Stomach (tissue), 9 donors: Measurements from ENCODE around the gene KRTAP20-4. TPM values are rescaled to one million over a fixed set of nuclear protein-coding genes. Genes with fewer than 3 reads are reported as not detected.

Experiments
- DNase-seq, 2 donors: peaks; one replicate each; pipeline versions ENCODE4 v3.0.0 to v3.0.0-alpha.2; 2013 to 2019
- H3K27ac ChIP-seq, 5 donors: fragments of 200-600 bp in 4 of 5; sonication (generic) in 4 of 5; one replicate each; pipeline ENCODE4 v1.5.1; 2013 to 2019; ENCODE audit warnings: mild to moderate bottlenecking in 1 of 5, moderate library complexity in 1 of 5
- H3K27me3 ChIP-seq, 3 donors: fragments of 200-600 bp; sonication (generic); one replicate each; pipeline ENCODE4 v1.5.1; 2017 to 2019; ENCODE audit warnings: mixed run types in 1 of 3
- H3K36me3 ChIP-seq, 4 donors: fragments of 200-600 bp; sonication (generic); 1 replicate in 3 of 4; 2 replicates in 1 of 4; pipeline ENCODE4 v1.5.1; 2016 to 2019
- H3K4me1 ChIP-seq, 4 donors: fragments of 200-600 bp; sonication (generic); one replicate each; pipeline ENCODE4 v1.5.1; 2016 to 2019
- H3K4me3 ChIP-seq, 4 donors: fragments of 200-600 bp; sonication (generic) in 3 of 4; one replicate each; pipeline ENCODE4 v1.5.1; 2016 to 2019; ENCODE audit warnings: mild to moderate bottlenecking in 1 of 4
- H3K9me3 ChIP-seq, 4 donors: fragments of 200-600 bp; sonication (generic); one replicate each; pipeline ENCODE4 v1.5.1; 2016 to 2019
- EP300 ChIP-seq: sonication (generic); formaldehyde crosslinking; IDR thresholded peaks from one replicate; pipeline ENCODE4 v1.6.1; 2017; ENCODE audit warnings: antibody characterized with exemption
- POLR2A ChIP-seq, 4 donors: fragments of 450-650 bp; IDR thresholded peaks; one replicate each; pipeline ENCODE4 v1.6.1; 2016; ENCODE audit warnings: antibody characterized with exemption in 4 of 4, control low read depth in 2 of 4, mild to moderate bottlenecking in 1 of 4, moderate library complexity in 1 of 4
- POLR2AphosphoS5 ChIP-seq, 3 donors: sonication (generic); formaldehyde crosslinking; IDR thresholded peaks; one replicate each; pipeline ENCODE4 v1.6.1; 2016; ENCODE audit warnings: antibody characterized with exemption in 3 of 3
- WGBS, 5 donors: extraction: QIAGEN DNeasy Blood & Tissue Kit in 3 of 5; methylation state at CpG; one replicate each; pipeline versions ENCODE4 v1.1.5 to v1.1.7; 2013 to 2018; 5-methylcytosine and 5-hydroxymethylcytosine counted together
- intact Hi-C: fragments of 100-400 bp; cut with DNase I; formaldehyde crosslinking; loops from one replicate; pipeline ENCODE4 v1.15.1; 2023; ENCODE audit warnings: low total_unique reads
- polyA plus RNA-seq, 3 donors: library from polyadenylated mRNA; stranded (reverse); fragments of 200-250 nt; gene quantifications; one replicate each; pipeline ENCODE4 v1.2.3, GENCODE V29; 2013
- total RNA-seq, 5 donors: library from RNA; depleted of rRNA; stranded (reverse); fragments of >200 nt; gene quantifications; one replicate each; pipeline versions ENCODE4 v1.1.0 to v1.2.3, GENCODE V29; 2014 to 2016
- TF ChIP-seq, protein P1 (sequence below), 7 experiments: fragments of 450-650 bp in 4 of 7; fragments of 200-600 bp in 3 of 7; sonication (generic) in 3 of 7; IDR thresholded peaks; one replicate each; pipeline ENCODE4 v1.5.1; 2016 to 2019; ENCODE audit warnings: antibody characterized with exemption in 7 of 7, control low read depth in 2 of 7, mild to moderate bottlenecking in 1 of 7
- donor health status: healthy with polysubstance abuse.
- donor health status: Bipolar disorder and iron deficiency.
- donor health status: healthy.

Gene KRTAP20-4
- total and polyA plus RNA-seq, 8 donors = not detected

DNA sequence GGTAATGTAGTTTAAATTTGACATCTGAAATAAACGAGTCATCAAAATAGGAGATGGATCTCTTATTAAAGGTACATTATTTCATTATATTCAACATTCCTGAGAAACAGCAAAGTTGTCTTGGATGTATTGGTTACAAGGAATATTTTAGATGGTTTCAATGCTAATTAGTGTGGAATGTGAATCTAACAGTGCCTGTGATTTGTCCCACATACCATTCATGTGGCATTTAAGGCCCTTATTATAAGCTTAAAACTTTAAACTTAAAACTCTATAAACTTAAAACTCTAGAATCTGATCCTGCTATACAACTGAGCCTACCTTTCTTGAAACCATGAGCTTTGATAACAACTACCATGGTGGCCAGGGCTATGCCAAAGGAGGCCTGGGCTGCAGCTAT is 19.6 kb upstream of the KRTAP20-4 start, which contains the start of gene KRTAP22-1:
Gene KRTAP22-1 (plus strand): TSS at position 301 of the 400 bp plus-strand sequence.
- Histone ChIP-seq H3K9me3 (peaks cover 0 to 24% (median 0%) of the 10 kb centered on the region in 4 donors), H3K27me3 (no peaks in the 10 kb centered on the region), H3K36me3 (no peaks in the 10 kb centered on the region), H3K4me3 (no peak within 1 kb of the TSS), H3K27ac (no peak within 1 kb of the TSS), H3K4me1 (no peaks in the 10 kb centered on the region)
- DNase-seq = no peak
- TF ChIP-seq, protein P1, sequence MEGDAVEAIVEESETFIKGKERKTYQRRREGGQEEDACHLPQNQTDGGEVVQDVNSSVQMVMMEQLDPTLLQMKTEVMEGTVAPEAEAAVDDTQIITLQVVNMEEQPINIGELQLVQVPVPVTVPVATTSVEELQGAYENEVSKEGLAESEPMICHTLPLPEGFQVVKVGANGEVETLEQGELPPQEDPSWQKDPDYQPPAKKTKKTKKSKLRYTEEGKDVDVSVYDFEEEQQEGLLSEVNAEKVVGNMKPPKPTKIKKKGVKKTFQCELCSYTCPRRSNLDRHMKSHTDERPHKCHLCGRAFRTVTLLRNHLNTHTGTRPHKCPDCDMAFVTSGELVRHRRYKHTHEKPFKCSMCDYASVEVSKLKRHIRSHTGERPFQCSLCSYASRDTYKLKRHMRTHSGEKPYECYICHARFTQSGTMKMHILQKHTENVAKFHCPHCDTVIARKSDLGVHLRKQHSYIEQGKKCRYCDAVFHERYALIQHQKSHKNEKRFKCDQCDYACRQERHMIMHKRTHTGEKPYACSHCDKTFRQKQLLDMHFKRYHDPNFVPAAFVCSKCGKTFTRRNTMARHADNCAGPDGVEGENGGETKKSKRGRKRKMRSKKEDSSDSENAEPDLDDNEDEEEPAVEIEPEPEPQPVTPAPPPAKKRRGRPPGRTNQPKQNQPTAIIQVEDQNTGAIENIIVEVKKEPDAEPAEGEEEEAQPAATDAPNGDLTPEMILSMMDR (IDR thresholded peaks at IDR 0.05) = no peak
- TF ChIP-seq POLR2A (IDR thresholded peaks at IDR 0.05) = no peak
- TF ChIP-seq EP300 = no peak
- no peak for TF ChIP-seq POLR2AphosphoS5 (IDR thresholded peaks at IDR 0.05)
- WGBS, 5 donors = 32 to 89% (median 44%) methylated on average over 1 of the region's 1 CpG
- intact Hi-C loops = no loop called here

DNA sequence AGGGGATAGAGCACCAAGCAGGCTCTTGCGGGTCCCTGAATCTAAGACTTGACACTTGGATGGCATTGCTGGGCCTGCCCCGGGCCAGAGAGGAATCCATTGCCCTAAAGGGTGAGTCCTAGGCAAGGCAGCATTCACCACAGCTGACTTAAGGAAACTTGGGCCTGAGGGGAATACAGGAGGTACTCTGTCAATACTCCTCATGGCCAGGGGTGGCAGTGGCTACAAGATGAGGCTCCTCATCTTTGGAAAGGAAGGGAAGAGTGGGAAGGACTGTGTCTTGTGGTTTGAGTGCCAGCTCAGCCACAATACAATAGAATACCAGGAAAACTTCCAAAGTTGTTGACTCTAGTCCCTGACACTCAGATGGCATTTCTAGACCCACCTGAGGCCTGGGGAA is 14.5 kb upstream of the KRTAP20-4 start:
- H3K4me1 ChIP-seq = no peaks in the 10 kb centered on the region
- no peak for DNase-seq
- peaks cover 0 to 19% (median 0%) of the 10 kb centered on the region in 4 donors for H3K9me3 ChIP-seq
- no peaks in the 10 kb centered on the region for H3K27me3 ChIP-seq
- no peaks in the 10 kb centered on the region for H3K36me3 ChIP-seq
- 68 to 96% (median 88%) methylated on average over 2 of the region's 2 CpGs for WGBS, 5 donors
- intact Hi-C loops = no loop called here
- TF ChIP-seq EP300 = no peak
- TF ChIP-seq POLR2A (IDR thresholded peaks at IDR 0.05) = no peak
- TF ChIP-seq, protein P1 (IDR thresholded peaks at IDR 0.05) = no peak
- TF ChIP-seq POLR2AphosphoS5 (IDR thresholded peaks at IDR 0.05) = no peak
- no peak overlapping the region for H3K4me3 ChIP-seq
- H3K27ac ChIP-seq = no peak overlapping the region

DNA sequence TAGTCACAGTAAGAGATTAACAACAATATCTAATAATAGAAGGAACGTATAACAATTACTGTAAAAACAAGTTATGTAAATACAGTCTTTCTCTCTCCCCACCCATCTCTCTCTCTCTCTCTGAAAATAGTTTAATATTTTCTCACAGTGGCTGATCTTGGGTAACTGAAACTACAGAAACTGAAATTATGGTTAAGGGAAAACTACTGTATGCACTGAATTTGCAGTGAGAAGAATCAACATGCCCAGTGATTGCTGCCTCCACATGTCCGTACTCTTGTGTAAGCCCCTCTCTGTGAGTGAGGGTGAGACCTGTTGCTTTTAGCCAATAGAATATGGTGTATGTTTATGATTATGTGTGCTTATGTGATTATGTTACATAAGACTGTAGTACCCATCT is 8.3 kb upstream of the KRTAP20-4 start:
- no peak for DNase-seq
- Histone ChIP-seq H3K4me1 (no peaks in the 10 kb centered on the region), H3K36me3 (no peaks in the 10 kb centered on the region), H3K4me3 (no peak overlapping the region), H3K27me3 (no peaks in the 10 kb centered on the region), H3K27ac (no peak overlapping the region), H3K9me3 (peaks cover 0 to 22% (median 0%) of the 10 kb centered on the region in 4 donors)
- 63 to 81% (median 75%) methylated on average over 2 of the region's 2 CpGs for WGBS, 5 donors
- no peak for TF ChIP-seq POLR2A (IDR thresholded peaks at IDR 0.05)
- TF ChIP-seq, protein P1 (IDR thresholded peaks at IDR 0.05) = no peak
- TF ChIP-seq EP300 = no peak
- no peak for TF ChIP-seq POLR2AphosphoS5 (IDR thresholded peaks at IDR 0.05)
- intact Hi-C loops = no loop called here

DNA sequence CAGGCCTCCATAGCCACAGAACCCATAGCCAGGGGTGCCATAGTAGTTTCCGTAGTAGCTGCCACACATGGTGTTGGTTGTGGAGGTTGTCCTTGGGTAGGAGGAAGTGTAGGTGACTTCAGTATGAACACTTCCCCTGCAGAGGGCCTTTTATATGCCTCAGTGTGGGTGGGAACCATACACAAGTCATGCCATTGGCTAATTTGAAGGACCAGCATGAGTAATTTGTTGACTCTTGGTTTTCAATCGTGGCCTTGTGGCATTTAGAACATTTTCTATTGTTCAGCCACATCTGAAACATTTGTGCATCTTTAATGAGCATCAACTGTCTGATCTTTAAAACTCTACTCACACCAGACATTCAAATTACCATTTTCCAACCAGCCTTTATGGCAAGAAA is 6.6 kb upstream of the KRTAP20-4 start, which contains the start of gene KRTAP6-1:
Gene KRTAP6-1 (minus strand): TSS at position 95 of the 400 bp plus-strand sequence. CDS start 26 bp downstream, at position 69.
- Histone ChIP-seq H3K4me3 (no peak within 1 kb of the TSS), H3K27ac (no peak within 1 kb of the TSS), H3K9me3 (peaks cover 0 to 18% (median 0%) of the 10 kb centered on the region in 4 donors), H3K36me3 (no peaks in the 10 kb centered on the region), H3K4me1 (no peaks in the 10 kb centered on the region), H3K27me3 (no peaks in the 10 kb centered on the region)
- WGBS, 5 donors = 58 to 79% (median 65%) methylated on average over 2 of the region's 2 CpGs
- DNase-seq = no peak
- intact Hi-C loops = no loop called here
- no peak for TF ChIP-seq POLR2A (IDR thresholded peaks at IDR 0.05)
- TF ChIP-seq EP300 = no peak
- TF ChIP-seq, protein P1 (IDR thresholded peaks at IDR 0.05) = no peak
- TF ChIP-seq POLR2AphosphoS5 (IDR thresholded peaks at IDR 0.05) = no peak
